ENCODE results near the gene GFOD1.

Gene GFOD1

DNA sequence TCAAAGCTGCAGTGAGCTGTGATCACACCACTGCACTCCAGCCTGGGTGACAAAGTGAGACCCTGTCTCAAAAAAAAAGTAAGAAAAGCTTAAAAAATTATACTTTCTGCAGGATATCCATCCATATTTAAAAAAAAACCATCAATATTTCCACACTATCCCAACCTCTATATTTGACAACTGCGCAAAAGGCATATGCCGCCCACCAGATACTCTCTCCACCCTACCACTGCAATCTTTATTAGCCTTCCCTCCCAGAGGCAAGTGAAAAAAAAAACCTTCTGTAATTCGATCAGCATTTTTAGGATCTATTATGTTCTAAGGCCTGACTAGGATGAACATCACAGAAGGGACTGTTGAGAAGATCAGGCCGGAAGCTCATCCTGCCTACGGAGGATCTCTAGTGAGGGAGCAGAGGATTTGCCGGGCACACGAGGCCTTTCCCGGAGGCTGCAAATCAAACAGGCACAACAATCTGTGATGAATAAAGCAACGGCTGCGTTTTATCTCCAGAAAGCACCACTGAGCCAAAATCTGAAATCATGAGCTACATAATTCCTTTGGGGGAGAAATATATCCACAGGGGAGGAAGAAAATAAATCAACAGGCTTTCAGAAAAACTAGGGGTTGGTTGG, 65.9 kb downstream of the GFOD1 start:
- no peak for FAIRE-seq

DNA sequence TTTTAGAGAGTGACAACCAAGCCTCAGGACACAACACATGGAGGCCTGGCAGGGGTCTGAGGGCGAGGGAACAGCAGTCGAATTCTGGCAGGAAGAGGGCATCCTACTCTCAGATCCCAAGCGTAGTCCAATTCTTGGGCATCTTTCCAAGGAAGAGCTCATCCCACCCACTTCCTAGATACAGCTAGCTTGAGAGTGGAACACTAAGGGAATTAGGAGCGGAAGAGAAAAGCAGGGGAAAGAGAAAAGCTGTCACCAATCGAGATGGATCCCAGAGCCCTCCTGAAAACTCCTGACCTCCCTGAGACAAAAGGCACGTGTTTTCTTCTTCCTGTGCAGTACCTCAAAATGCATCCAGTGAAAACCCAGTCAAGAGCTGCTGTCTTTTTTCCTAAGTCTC, 67.1 kb downstream of the GFOD1 start:
- no peak for FAIRE-seq

DNA sequence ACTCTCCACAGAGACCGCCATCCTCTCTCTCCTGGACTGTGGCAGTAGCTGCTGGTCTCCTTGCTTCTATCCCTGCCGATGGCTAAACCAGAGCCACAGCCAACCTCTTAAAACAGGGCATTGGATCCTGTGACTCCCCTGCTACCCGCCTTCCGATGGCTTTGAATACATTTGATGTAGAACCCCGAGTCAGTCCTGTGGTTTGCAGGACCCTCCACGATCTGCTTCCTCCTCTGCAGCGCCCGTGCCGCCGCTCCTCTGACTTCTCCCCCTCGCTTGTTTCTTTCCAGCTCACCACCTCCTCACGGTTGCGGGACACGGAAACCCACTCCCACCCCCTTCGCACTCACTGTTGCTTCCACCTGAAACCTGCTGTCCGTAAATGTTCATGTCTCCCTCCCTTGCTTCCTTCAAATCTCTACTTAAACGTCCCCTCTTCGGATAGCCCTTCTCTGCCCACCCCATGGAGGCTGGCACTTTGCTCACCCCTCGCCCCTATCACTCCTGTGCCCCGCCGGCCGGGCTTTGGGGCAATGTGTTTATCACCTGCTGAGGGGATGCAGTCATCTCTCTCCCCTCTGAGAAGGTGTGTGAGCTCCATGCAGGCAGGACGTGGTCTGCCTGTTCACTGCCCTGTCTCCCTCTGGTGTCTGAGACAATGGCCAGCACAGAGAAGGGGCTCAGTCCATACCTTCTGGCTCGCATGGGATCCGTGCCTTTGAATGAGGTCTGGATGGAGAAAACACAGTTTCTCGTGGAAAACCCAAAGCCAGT, 67.8 kb downstream of the GFOD1 start:
- FAIRE-seq = no peak

DNA sequence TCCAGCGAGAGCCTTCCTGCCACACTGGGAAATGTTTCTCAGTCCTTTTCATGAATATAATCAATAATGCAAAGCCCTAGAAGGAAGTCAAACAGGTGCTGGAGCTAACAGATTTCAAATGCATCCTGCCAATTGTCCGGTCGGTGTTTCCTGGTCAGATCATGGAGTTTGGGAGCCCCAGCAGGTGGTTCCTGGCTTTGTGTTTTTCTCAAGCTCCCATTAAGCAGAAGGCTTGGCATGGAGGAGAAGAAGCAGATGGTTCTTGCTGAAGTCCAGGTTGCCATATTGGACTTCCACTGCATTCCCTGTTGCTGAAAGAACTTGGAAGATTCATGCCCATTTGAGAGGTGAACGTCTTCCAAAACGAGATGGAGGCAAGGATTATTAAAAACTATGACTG, 68.6 kb downstream of the GFOD1 start:
- no peak for FAIRE-seq

DNA sequence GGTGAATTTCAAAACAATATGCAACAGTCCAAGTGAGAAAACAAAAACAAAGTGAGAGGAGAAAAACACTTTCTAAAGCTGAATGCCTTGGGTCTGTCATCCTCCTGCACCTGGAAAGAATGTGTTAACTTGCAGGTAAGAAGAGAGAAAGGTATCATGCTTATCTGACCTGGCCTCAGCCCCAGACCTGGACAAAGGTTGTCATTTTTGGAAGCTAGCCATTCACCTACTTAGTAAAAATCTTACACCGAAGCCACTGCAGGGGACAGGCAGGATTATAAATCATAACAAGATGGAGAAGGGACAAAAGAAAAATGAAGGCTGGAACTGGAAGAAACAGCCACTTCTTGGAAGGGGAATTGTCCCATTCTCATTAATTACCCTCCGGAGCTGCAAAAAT, 69.4 kb downstream of the GFOD1 start:
- FAIRE-seq = no peak

DNA sequence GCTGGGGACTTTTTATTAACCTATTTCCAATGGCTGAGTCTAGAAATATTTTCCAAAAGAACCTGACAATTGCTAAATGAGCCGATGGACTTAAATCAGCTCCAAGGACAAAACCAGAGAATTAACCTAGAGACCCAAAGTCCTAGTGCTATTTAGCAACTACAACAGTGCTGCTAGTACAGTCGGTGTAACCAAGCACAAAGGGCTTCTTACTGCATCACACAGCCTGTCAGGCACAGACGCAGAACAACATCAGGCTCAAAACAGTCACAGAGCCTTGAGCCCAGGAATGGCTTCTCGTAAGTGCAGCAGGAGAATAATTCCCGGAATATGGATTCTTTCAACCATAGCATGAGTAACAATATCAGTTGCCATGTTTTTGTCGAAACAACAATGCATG, 70.0 kb downstream of the GFOD1 start:
- FAIRE-seq = no peak

DNA sequence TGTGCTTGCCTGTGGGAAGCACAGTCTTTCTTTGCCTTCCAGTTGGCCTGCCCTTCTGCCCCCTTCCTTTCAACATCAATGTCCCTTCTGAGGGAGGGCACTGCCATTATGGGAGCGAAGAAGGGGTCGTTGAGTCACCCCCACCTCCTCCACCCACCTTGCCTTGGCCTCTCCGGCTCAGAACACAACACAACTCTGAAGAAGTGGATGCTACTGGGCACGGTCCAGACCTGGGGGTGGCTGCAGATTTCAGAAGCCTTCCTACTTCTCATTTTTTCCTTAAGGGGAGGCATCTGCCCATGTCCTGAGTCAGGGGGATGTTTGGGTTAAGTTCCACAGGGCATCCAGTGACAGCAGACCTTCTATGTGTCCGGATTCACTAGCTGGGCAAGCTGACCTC, 72.1 kb downstream of the GFOD1 start:
- no peak for FAIRE-seq

DNA sequence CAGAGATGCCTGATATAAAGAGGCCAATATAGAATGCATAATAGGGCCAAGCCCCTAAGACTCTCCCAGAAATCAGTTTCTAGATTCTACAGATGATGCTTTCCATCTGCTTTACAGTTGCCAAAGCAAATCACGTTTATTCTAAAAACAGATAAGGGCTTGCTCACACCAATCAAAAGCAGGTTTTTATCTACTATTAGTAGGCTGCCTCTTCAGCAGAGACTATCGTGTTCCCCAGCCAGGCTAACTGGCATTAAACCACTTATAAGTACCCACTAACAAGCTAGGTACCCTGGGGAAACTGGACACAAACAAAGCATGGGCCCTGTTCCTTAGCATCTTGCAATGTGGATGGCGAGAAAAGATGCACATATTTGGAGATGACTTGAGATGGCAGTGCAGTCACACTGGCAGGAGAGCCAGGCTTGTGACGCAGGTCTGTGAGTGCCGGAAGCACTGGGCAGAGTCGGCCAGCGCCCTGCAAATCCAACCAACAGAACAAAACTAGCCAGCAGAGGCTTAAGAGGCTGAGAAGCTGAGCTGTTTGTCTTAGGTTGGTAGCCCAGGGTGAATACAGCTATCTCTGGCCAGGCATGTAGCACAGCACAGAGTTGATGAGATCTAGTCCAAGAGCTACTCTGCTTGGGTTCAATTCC, 73.4 kb downstream of the GFOD1 start:
- FAIRE-seq = no peak

DNA sequence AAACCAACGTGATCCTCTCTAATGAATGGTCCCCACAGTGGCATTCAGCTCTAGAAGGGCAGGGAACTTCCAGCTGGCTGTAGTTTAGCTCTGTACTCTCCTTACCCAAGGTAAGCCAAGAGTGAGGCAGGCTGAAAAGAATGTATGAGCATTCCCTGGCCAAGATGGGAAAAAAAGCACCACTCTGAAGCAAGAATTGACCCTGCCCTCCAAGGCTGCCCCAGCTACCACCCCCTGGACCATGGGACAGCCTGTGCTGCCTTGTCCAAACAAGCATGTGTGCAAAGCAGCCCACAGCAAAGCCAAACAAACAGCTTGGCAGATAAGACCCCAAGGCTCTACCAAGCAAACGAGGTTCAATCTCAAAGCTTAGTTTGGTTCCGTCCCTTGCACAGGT, 73.9 kb downstream of the GFOD1 start:
- FAIRE-seq = no peak

DNA sequence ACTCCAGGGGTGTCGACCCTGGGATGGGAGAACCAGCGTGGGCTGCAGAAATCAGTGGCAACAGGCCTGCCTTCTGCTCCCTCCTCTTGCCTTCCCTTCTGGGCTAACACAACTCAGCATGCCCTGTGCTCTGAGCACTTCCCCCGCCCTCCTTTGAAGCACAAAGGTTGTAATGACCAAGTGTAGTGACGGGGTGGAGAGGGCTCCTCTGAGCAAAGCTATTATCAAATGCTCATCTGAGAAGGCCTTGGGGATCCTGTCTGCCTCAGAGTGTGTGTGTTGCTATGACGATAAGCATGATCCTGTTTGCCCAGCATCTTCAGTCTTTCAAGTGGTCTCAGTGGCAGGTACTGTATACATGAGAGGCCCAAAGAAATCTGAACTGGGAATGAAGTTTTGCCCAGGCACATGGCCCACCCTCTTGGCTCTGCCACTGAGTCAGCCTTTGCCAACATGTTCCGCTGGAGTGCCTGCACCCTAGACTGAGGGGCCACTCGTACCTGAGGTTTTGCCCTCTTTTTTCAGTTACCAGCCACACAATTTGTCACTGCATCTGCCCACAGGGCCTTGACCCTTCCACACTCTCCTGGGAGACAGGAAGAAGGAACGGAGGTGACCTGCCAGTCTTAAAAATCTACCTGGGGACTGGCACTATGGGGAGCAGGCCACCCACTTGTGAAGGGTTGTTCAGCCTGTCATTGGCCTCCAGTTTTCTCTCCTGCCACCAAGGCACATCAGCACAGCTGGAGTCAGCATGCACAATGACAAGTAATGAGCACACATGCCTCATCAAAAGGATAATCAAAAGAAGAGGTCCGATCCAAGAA, 74.5 kb downstream of the GFOD1 start:
- no peak for FAIRE-seq

DNA sequence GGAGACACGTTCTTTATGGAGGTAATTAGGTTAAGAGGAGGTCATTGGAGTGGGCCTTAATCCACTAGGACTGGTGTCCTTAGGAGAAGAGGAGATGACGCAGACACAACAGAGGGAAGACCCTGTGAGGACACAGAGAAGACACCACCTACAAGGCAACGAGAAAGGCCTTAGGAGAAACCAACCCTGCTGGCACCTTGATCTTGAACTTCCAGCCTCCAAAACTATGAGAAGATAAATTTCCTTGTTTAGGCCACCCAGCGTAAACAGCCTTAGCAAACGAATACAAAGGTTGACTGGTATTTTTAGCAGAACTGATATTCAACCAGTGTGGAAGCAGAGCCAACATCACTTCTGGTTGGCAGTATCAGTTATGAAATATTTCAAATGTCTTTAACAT, 75.2 kb downstream of the GFOD1 start:
- no peak for FAIRE-seq

DNA sequence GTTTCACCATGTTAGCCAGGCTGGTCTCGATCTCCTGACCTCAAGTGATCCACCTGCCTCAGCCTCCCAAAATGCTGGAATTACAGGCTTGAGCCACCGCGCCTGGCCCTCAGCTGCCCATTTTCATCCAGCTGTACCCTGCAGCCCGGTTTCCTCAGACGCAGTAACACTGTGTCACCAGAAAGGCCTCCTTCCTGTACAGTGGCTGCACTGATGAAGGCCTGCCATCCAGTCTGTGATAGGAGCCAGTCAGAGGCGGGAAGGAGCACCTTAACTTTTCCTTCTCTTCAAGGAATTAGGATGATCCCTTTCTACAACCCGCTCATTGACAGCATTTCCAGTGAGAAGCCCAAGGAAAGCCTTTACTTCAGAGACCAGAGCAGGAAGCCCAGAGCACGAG, 75.9 kb downstream of the GFOD1 start:
- FAIRE-seq = no peak

DNA sequence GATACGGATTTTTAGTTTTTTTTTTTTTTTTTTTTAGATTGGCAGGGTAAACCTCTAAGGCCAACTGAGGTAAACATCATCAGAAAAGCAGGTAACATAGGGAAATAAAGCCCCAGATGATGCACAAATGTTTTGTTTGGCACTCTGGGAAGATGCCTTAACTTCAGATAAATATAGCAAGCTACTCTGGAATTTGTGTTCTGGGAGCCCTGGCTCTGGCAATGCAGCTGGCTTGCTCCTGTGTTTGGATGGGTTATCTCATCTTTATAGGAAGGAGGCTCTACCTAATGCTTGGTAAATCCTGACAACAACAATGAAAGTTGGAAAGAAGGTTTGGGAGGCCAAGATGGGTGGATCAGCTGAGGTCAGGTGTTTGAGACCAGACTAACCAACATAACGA, 77.4 kb downstream of the GFOD1 start:
- FAIRE-seq = no peak

DNA sequence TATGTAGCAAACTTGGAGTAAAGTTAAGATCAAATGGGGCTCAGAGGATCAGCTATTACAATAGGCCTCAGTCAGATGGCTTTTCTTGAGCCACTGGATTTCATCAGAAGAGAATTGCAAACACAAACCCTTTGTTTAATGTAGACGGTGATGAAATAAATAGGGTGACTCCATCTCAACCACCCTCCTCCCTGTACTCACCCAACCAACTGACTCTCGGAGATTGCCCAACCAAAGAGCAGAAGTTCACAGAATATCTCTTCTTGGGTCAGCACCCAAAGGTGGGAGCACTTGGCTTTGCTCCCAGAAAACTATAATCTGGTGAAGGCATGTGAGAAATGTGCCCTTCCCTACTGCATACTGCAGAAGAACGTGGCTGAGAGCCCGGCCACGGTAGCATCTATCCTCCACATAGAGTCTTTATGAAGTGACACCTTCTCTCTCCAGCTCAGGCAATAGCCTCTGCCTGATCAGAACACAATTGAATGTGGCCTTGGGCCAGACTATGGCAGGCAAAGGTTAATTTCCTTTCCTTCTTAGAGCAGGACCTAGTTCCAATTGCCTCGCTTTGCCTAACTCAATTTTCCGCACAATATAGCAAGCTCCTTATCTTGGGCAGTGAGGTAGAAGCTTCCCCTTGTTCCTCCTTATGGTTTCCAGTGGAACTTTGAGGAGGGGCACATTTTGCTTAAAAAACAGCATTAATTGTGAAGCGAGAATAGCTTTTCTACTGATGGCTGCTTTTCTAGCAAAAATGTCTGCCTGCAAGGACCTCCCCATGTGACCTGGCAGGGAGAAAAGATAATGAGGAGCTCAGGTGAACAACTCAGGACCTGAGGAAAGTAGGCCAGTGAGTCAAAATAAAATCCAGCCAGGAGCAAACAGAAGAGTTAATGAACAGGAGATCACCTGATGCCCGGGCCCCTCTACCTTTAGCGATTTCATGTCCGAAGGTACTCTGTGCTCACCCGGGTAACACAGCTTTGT, 79.4 kb downstream of the GFOD1 start:
- no peak for FAIRE-seq

DNA sequence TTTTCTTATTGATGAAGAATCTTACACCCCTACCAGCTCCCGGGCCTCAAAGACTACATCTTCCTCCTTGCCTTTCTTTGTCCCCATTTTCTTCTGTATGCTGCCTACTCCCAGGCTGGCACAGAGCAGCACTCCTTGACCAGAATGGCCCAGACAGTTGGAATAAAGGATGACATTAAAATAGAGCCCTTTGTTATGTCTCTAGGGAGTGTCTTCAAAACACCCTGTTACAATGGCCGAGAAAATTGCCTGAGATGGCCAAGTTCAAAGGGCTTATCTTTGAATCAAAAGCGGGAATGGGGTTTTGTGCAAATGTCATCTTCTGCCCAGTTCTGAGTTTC, 80.1 kb downstream of the GFOD1 start:
- FAIRE-seq = no peak

DNA sequence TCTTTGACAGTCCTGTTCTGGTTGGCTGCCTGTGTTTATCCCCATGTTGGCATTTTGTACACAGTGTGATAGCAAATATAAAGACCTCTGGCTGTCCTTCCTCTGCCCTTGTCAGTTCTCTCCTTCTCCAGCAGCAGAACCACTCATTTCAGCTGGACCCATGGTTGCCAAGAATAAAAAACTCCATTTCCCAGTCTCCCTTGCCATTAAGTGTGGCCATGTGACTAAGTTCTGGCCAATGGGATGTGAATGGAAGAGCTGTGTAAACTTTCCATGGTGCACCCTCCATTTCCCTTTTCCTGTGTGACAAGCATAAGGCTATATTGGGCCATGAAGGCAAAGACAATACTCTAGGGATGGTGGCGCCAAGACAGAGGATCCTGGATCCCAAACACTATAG, 80.6 kb downstream of the GFOD1 start:
- no peak for FAIRE-seq

DNA sequence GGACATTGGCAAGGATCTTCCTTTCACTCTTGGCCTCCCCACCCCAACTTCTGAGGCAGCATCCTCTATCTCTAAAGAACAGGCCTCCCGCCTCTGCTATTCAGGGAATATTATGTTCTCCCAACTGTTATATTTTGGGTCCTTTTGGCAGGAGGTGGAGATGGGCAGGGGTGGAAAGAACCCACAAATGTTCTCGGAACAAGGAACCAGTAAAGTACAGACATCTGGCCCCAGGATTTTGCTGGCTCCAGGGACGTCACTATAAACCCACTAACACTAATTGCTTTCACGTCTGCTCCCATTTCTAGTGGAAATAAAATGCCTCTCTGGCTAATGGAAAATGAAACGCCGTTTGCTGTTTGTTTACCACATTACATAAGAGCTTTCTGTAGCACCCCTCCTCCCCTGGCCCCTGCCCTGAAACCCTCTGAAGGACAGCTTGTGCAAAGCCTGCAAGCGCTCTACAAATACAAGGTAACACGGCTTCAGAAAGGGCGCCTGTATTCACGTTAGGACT, 81.4 kb downstream of the GFOD1 start:
- FAIRE-seq = no peak

DNA sequence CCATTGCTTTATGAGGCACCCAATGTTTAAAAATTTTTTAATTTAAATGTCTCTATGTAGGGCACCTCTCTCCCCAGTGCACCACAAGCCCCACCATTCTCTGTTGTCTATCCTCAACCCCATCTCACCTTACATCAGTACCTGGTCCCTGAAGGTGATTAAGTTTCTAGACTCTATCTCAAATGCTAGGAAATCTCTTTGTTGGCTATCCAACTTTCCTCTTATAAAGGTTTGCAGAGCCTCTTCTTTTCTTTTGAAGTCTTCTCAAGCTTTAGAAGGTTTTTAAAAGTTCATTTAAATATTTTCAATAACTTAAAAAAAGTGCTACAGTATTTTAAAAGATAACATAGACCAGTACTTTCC, 82.5 kb downstream of the GFOD1 start:
- no peak for FAIRE-seq

DNA sequence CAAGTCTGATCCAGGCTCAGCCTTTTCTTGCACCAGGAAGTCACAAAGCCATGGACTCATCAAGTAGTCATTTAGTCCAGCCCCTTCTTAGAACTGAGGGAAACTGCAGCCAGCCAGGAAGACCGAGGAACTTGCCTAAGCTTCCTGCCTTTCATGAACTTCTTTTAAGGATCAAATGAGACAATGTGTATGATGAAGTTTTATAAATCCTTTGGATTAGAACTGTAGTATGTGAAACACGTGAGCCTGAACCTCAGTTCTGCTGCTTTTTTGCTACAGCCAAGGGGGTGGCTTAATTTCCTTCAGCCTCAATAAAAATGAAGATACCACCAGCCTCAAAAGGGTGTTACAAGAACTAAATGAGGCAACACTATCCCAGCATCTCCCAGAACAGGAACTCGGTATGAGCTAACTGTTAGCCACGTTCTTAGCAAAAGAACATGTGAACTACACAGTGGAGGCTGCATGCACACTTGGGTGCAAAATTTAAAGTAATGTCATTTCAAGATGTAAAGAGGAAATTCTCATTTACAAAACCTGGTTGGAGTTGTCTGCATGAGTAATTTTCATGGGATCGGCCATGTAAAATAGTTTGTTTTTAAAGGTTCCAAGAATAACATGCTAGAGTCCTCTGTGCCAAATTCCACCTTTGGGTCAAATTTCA, 83.0 kb downstream of the GFOD1 start:
- FAIRE-seq = no peak

DNA sequence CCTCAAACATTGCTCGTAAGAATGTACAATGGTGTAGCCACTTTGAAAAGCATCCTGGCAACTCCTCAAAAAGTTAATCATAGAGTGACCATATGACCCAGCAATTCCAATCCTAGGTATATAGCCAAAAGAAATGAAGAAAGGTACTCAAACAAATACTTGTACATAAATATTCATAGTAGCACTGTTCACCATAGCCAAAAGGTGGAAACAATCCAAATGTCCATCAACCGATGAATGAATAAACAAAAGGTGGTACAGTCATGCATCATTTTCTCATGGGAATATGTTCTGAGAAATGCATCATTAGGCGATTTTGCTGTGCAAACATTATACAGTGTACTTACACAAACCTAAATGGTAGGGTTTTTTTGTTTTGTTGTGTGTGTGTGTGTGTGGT, 84.7 kb downstream of the GFOD1 start:
- no peak for FAIRE-seq

DNA sequence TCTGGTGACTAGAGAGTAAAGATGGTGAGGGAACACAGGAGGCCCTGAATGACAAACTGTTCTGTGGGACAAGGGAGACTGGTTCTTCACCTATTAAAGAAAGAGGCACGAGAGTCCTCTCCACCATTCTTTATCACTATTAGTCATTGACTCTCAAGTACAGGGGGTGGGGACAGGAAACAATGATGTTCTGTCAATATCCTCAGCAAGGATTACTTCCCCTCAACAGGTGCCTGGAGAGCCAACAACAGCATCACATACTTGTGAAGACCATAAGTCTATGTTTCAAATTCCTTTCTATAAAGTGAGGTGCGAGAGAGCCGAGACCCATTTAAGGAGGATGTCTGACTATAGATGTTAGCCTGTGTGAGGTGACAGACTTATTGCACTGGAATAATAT, 86.6 kb downstream of the GFOD1 start:
- FAIRE-seq = no peak

Measured in TTC549 (cell line).